Measurements from ENCODE around the gene RMRP. TPM values are rescaled to one million over a fixed set of nuclear protein-coding genes. Genes with fewer than 3 reads are reported as not detected.

Gene RMRP
- total RNA-seq, 1 donor from 2014 or later = 8,462 TPM

GRCh38 chr9:35687972-35688557, 30.2 kb upstream of the RMRP start:
- no peaks in the 10 kb centered on the region for H3K9me3 ChIP-seq
- TF ChIP-seq POLR2AphosphoS5 (IDR thresholded peaks at IDR 0.05; ENCODE audit: insufficient read depth in 1 of 2, low read depth in 1 of 2) (no peak), CTCF (IDR thresholded peaks at IDR 0.05) (no peak), POLR2A (IDR thresholded peaks at IDR 0.05) (no peak)
- H3K4me3 ChIP-seq = peak overlapping the region; percentile 79 to 90
- DNase-seq (ENCODE audit: extremely low spot score in 2 of 2) = no peak
- peak overlapping the region; percentile 96 for H3K27ac ChIP-seq
- H3K4me1 ChIP-seq = peaks cover 32% of the 10 kb centered on the region
- H3K27me3 ChIP-seq = no peaks in the 10 kb centered on the region
- H3K36me3 ChIP-seq = peaks cover 0 to 11% of the 10 kb centered on the region in 2 donors
- intact Hi-C loops (cut with DNase I) = no loop called here

GRCh38 chr9:35687306-35687705, 29.5 kb upstream of the RMRP start:
- Histone ChIP-seq H3K27me3 (no peaks in the 10 kb centered on the region), H3K4me3 (peak overlapping the region; percentile 79 to 90), H3K36me3 (peaks cover 0 to 11% of the 10 kb centered on the region in 2 donors), H3K4me1 (peaks cover 32% of the 10 kb centered on the region), H3K27ac (peak overlapping the region; percentile 96), H3K9me3 (no peaks in the 10 kb centered on the region)
- no peak for DNase-seq (ENCODE audit: extremely low spot score in 2 of 2)
- intact Hi-C loops (cut with DNase I) = no loop called here
- no peak for TF ChIP-seq CTCF (IDR thresholded peaks at IDR 0.05)
- TF ChIP-seq POLR2AphosphoS5 (IDR thresholded peaks at IDR 0.05; ENCODE audit: insufficient read depth in 1 of 2, low read depth in 1 of 2) = no peak
- TF ChIP-seq POLR2A (IDR thresholded peaks at IDR 0.05) = no peak

DNA sequence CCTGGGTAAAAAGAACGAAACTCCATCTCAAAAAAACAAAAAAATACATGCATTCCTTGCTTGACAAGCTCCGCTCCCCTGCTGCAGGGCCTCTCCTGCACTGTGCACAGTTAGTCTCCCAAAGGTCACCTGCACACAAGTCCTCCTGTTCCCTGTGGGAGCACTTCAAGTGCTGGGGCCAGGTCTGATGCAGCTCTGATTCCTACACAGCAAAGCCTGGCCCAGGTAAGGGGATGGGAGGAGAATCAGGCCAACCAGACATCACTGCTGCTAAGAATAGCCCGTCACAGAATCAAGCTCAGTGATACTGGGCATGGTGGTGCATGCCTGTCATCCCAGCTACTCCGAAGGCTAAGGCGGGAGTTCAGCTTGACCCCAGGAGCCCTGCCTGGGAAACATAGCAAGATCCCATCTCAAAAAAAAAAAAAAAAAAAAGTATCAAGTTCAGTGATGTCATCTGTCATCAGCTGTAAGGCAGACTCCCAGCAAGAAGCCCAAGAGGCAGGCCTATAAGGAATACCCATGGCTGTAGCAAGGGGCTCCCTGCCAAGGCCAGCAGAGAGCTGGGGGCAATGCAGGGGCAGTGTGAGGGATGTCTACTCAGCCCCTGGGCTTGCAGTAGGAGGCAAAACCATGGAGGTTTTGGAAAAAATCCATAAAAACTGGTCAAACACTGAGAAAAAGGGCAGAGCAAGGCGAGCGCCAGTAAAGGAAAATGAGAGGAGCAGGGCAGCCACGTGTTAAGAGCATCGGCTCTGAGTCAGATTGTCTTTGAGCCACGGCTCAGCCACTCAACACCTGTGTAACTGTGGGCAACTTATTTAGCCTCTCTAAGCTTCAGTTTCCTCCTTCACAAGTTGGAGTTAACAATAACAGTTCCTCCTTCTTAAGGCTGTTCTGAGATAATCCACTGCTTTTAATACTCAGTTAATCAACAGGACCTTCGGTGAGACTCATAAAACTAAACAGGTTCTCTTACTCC, 28.7 kb upstream of the RMRP start:
- no peak for DNase-seq (ENCODE audit: extremely low spot score in 2 of 2)
- peak overlapping the region; percentile 1 for H3K27ac ChIP-seq
- intact Hi-C loops (cut with DNase I) = no loop called here
- peaks cover 0 to 11% of the 10 kb centered on the region in 2 donors for H3K36me3 ChIP-seq
- TF ChIP-seq POLR2A (IDR thresholded peaks at IDR 0.05) (no peak), CTCF (IDR thresholded peaks at IDR 0.05) (no peak), POLR2AphosphoS5 (IDR thresholded peaks at IDR 0.05; ENCODE audit: insufficient read depth in 1 of 2, low read depth in 1 of 2) (no peak)
- peaks cover 32% of the 10 kb centered on the region for H3K4me1 ChIP-seq
- H3K4me3 ChIP-seq = peak overlapping the region; percentile 79 to 90
- H3K27me3 ChIP-seq = no peaks in the 10 kb centered on the region
- no peaks in the 10 kb centered on the region for H3K9me3 ChIP-seq

- Histone ChIP-seq H3K36me3 (peaks cover 0 to 11% of the 10 kb centered on the region in 2 donors), H3K27ac (no peak overlapping the region), H3K4me1 (peaks cover 32% of the 10 kb centered on the region), H3K4me3 (peak overlapping the region; percentile 19 to 28), H3K27me3 (no peaks in the 10 kb centered on the region), H3K9me3 (no peaks in the 10 kb centered on the region)
- DNase-seq (ENCODE audit: extremely low spot score in 2 of 2) = no peak
- intact Hi-C loops (cut with DNase I) = no loop called here
- TF ChIP-seq CTCF (IDR thresholded peaks at IDR 0.05) (no peak), POLR2A (IDR thresholded peaks at IDR 0.05) (no peak), POLR2AphosphoS5 (IDR thresholded peaks at IDR 0.05; ENCODE audit: insufficient read depth in 1 of 2, low read depth in 1 of 2) (no peak)
These were observed 27.7 kb upstream of the RMRP start for GRCh38 chr9:35685506-35685905.

Data from vagina (tissue), 2 donors.